NT2/D1 (cell line): ENCODE data around the gene PUDP.

Source experiments
- SUZ12 ChIP-seq: IDR thresholded peaks from 2 replicates; pipeline ENCODE4 v1.6.1; 2011; ENCODE audit not compliant: insufficient read length, insufficient read depth; ENCODE audit errors: extremely low read depth
- YY1 ChIP-seq: IDR thresholded peaks from 2 replicates; pipeline ENCODE4 v1.6.1; 2011; ENCODE audit not compliant: insufficient read length, insufficient read depth
- ZNF274 ChIP-seq: IDR thresholded peaks from 2 replicates; pipeline ENCODE4 v1.6.1; 2011; ENCODE audit warnings: mild to moderate bottlenecking, low read depth, low read length

DNA sequence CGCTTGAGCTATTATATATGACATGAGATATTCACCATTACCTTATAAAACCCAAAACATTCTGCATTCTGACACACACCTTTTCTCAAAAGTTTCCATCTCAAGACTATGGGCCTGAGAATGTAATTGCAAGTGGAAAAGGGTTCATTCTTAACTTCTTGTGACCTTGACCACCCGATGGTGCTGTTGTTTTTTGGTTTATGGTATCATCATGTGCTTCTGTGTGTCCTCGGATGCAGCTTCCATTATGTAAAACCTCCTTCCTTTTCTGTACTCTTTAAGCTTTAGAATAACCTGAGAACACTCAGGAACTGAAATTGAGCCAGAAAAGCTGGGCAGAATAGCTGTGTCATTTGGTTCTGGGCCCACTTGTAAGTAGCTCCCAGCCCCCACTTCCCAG is 16.2 kb upstream of the PUDP start:
- TF ChIP-seq ZNF274 = no peak
- no peak for TF ChIP-seq YY1
- TF ChIP-seq SUZ12 = no peak
